ENCODE results near the gene DECR2.

DECR2 gene

DNA sequence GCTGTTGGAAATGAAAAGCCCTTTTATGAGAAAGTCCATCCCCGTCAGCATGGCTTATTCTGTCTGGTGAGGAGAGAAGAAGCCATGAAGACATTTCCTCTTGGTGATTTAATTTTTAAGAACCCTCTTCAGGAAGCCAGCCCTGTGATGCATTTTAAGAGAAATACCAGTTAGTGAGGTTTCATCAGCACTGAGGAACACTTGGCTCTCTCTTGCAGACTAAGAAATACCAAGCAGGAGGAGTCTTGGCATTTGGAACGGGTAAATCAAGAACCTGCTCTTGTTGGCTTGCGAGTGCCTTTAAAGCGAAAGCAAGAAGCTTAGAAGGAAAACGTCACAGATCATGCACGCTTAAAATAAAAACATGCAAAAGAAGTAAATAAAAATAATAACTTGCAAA, 41.3 kb downstream of the DECR2 start:
- TF ChIP-seq, protein P1, sequence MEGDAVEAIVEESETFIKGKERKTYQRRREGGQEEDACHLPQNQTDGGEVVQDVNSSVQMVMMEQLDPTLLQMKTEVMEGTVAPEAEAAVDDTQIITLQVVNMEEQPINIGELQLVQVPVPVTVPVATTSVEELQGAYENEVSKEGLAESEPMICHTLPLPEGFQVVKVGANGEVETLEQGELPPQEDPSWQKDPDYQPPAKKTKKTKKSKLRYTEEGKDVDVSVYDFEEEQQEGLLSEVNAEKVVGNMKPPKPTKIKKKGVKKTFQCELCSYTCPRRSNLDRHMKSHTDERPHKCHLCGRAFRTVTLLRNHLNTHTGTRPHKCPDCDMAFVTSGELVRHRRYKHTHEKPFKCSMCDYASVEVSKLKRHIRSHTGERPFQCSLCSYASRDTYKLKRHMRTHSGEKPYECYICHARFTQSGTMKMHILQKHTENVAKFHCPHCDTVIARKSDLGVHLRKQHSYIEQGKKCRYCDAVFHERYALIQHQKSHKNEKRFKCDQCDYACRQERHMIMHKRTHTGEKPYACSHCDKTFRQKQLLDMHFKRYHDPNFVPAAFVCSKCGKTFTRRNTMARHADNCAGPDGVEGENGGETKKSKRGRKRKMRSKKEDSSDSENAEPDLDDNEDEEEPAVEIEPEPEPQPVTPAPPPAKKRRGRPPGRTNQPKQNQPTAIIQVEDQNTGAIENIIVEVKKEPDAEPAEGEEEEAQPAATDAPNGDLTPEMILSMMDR (IDR thresholded peaks at IDR 0.05; ENCODE audit: low read depth, low read length, missing control alignments) = no peak
- H3K4me3 ChIP-seq (ENCODE audit: low read depth, low read length) = no peak overlapping the region
- in situ Hi-C loops (cut with HindIII; ENCODE audit: low sequenced_read_pairs) = no loop called here
- no peak for DNase-seq (ENCODE audit: low read depth)

DNA sequence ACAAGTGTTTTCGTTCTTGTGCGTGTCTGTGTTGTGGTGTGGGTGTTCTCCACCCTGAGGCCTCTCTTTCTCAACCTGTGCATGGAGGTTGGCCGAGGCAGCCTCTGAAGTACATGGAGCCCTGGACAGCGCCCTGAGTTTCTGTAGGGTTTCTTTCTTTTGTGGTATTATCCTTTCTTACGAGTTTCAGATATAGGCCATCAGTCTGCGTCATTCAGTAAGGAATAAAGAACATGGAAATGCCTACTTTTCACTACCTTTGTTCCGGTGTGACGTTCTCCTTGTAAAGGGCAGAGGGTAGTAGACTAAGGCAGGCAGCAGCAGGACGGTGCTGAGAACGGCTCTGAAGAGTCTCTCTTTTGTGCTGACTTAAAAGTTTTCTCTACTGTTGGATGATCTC, 42.3 kb downstream of the DECR2 start:
- no peak overlapping the region for H3K4me3 ChIP-seq (ENCODE audit: low read depth, low read length)
- DNase-seq (ENCODE audit: low read depth) = no peak
- TF ChIP-seq, protein P1 (IDR thresholded peaks at IDR 0.05; ENCODE audit: low read depth, low read length, missing control alignments) = no peak
- in situ Hi-C loops (cut with HindIII; ENCODE audit: low sequenced_read_pairs) = no loop called here

DNA sequence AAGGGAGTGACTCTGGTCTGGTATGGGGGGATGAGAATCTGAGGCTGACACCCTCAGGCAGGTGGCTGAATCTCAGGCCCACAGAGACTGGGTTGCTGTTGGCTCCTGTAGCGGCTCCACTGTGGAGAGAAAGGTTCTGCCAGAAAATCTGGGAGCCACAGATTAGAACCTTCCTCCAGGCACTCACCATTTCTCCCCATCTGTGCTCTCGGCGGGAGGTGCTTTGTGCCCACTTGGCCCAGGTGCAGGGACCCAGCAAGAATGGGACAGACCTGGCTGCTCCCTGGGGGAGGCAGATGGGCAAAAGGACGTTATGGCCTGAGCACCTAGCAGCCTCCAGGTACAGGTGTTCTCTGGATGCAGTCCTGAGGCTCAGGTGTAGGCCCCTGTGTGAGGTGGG, 43.9 kb downstream of the DECR2 start:
- no peak overlapping the region for H3K4me3 ChIP-seq (ENCODE audit: low read depth, low read length)
- in situ Hi-C loops (cut with HindIII; ENCODE audit: low sequenced_read_pairs) = no loop called here
- no peak for DNase-seq (ENCODE audit: low read depth)
- TF ChIP-seq, protein P1 (IDR thresholded peaks at IDR 0.05; ENCODE audit: low read depth, low read length, missing control alignments) = no peak

DNA sequence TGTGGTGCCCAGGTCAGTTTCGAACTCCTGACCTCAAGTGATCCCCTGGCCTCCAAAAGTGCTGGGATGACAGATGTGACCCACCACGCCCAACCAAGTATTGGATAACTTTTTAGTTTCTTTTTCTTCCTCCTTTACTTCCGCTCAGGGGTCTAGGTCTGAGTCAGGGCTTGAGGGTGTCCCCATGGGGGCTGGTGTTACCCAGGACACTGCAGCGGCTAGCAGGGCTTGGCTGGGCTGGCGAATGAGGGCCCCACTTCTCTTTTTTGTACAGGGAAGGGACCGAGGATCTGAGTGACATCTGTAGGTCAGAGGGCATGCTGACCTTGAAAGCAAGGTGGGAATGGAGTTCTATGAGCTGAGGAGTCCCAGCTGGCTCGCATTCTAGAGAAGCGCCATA, 48.7 kb downstream of the DECR2 start:
- DNase-seq (ENCODE audit: low read depth) = no peak
- TF ChIP-seq, protein P1 (IDR thresholded peaks at IDR 0.05; ENCODE audit: low read depth, low read length, missing control alignments) = no peak
- in situ Hi-C loops (cut with HindIII; ENCODE audit: low sequenced_read_pairs) = no loop called here
- H3K4me3 ChIP-seq (ENCODE audit: low read depth, low read length) = no peak overlapping the region

DNA sequence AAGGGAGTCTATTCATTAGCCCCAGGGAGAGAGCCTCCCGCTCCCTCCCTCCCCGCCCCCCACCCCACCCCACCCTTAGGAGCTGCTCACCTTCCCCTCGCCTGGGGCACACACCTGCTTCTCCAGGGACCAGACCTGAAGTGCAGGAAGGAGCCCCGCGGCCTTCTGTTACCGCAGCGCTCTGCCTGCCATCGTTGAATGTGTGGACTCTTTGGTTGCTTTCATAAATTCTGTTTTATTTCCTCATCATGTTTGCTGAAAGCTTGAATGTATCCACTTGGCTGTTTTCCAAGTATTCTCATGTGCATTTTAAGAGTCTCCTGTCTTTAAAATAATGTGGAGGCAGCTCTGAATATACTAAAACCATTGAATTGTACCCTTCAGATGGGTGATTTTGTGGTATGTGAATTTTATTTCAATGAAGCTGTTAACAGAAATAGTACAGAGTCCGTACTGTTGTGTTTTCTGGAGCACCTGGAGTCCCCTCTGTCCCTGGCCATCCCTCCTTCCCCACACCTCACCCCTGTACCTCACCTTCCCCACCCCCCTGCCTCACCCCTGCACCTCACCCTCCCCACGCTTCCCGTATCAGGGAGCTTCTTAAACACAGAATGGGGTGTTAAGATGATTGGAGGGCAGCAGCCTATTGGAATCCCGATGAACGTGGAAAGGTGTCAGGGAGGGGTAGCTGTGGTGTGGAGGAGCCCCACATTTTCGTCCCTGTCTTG, 49.3 kb downstream of the DECR2 start:
- in situ Hi-C loops (cut with HindIII; ENCODE audit: low sequenced_read_pairs) = no loop called here
- no peak for DNase-seq (ENCODE audit: low read depth)
- TF ChIP-seq, protein P1 (IDR thresholded peaks at IDR 0.05; ENCODE audit: low read depth, low read length, missing control alignments) = no peak
- no peak overlapping the region for H3K4me3 ChIP-seq (ENCODE audit: low read depth, low read length)

DNA sequence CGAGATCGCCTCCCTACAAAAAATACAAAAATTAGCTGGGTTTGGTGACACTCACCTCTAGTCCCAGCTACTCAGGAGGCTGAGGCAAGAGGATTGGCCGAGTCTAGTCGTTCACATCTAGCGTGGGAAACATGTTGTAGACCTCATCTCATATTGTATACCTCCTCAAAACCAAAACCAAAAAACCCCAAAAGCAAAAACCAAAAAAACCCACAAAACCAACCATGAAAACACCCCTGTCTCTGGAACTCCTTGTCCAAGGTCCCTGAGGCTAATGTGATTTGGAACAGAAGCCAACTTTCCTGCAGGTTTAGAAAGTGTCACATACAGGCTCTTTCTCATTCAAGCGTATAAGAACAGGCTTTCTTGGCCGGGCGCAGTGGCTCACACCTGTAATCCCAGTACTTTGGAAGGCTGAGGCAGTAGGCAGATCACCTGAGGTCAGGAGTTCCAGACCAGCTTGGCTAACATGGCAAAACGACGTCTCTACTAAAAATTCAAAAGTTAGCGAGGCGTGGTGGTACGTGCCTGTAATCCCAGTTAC, 52.8 kb downstream of the DECR2 start:
- no peak overlapping the region for H3K4me3 ChIP-seq (ENCODE audit: low read depth, low read length)
- DNase-seq (ENCODE audit: low read depth) = no peak
- in situ Hi-C loops (cut with HindIII; ENCODE audit: low sequenced_read_pairs) = no loop called here
- TF ChIP-seq, protein P1 (IDR thresholded peaks at IDR 0.05; ENCODE audit: low read depth, low read length, missing control alignments) = no peak

All from astrocyte of the cerebellum (primary cell).